Stimulated activated CD8-positive, alpha-beta memory T cell treated with anti-CD3 and anti-CD28 coated beads, Interleukin-4, amount 100 ng/mL, for 4 hours (primary cell): Measurements from ENCODE around the gene EIF4E1B.

Experiments used
- DNase-seq, 2 donors: peaks; one replicate each; pipeline ENCODE4 v3.0.0-alpha.2; 2020; ENCODE audit warnings: low read depth in 2 of 2, low spot score in 1 of 2

EIF4E1B gene

GRCh38 chr5:176662371-176663333, 32.2 kb downstream of the EIF4E1B start:
- no peak for DNase-seq

- DNase-seq = no peak
These were observed 33.1 kb downstream of the EIF4E1B start for GRCh38 chr5:176663566-176663965.

GRCh38 chr5:176664479-176664878, 34.0 kb downstream of the EIF4E1B start:
- no peak for DNase-seq

- DNase-seq = no peak
These were observed 34.4 kb downstream of the EIF4E1B start for GRCh38 chr5:176664886-176665285.

GRCh38 chr5:176665517-176665916, 35.0 kb downstream of the EIF4E1B start:
- DNase-seq = no peak

GRCh38 chr5:176667637-176668036, 37.2 kb downstream of the EIF4E1B start:
- no peak for DNase-seq

GRCh38 chr5:176670449-176670848, 40.0 kb downstream of the EIF4E1B start:
- no peak for DNase-seq

- no peak for DNase-seq
These were observed 40.9 kb downstream of the EIF4E1B start for GRCh38 chr5:176671399-176671798.

GRCh38 chr5:176671890-176672747, 41.6 kb downstream of the EIF4E1B start:
- DNase-seq = no peak

GRCh38 chr5:176673651-176674583, 43.4 kb downstream of the EIF4E1B start:
- no peak for DNase-seq

GRCh38 chr5:176674799-176675198, 44.3 kb downstream of the EIF4E1B start:
- no peak for DNase-seq

- no peak for DNase-seq
These were observed 45.3 kb downstream of the EIF4E1B start for GRCh38 chr5:176675676-176676360.

- no peak for DNase-seq
These were observed 45.9 kb downstream of the EIF4E1B start for GRCh38 chr5:176676361-176676824.

- DNase-seq = no peak
These were observed 46.9 kb downstream of the EIF4E1B start for GRCh38 chr5:176677209-176677939.

- no peak for DNase-seq
These were observed 48.1 kb downstream of the EIF4E1B start for GRCh38 chr5:176678584-176678983.

- no peak for DNase-seq
These were observed 49.1 kb downstream of the EIF4E1B start for GRCh38 chr5:176679365-176680225.

- DNase-seq = no peak
These were observed 49.7 kb downstream of the EIF4E1B start for GRCh38 chr5:176680226-176680563.

- no peak for DNase-seq
These were observed 51.6 kb downstream of the EIF4E1B start for GRCh38 chr5:176682016-176682531.
